Measurements from ENCODE around the gene CPEB2. TPM values are rescaled to one million over a fixed set of nuclear protein-coding genes. Genes with fewer than 3 reads are reported as not detected.

The CPEB2 gene
- total and polyA plus RNA-seq, 2 donors: 4.0 to 12.0 TPM

DNA sequence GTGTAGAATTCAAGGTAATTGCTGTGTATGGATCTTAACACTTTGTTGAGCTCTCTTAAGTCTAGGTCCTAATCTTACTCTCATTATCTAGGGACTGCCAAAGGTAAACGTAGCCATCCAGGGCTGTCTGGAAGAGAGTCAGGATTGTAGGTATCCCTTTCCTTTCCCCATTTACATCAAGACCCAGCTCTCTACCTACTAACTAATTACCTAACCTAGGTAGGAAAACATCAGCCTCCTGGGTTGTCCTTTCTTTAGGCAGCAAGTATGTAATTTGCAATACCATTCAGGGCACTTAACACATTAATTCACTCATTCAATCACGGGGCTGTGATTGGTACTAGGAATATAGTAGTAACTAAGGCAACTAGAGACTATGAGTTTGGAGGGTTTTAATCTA lies 15.2 kb upstream of the CPEB2 start:
- no peaks in the 10 kb centered on the region for H3K4me1 ChIP-seq (ENCODE audit: control insufficient read depth in 2 of 2, insufficient read depth in 2 of 2, low read length in 2 of 2)
- H3K4me3 ChIP-seq (ENCODE audit: low read length in 2 of 2): no peak overlapping the region
- no peak overlapping the region for H3K27ac ChIP-seq (ENCODE audit: low read depth in 1 of 2, low read length in 1 of 2)
- 78% methylated on average over 2 of the region's 2 CpGs for WGBS
- H3K27me3 ChIP-seq (ENCODE audit: control insufficient read depth in 2 of 2, insufficient read depth in 1 of 2, low read length in 1 of 2): no peaks in the 10 kb centered on the region
- no peaks in the 10 kb centered on the region for H3K36me3 ChIP-seq (ENCODE audit: control insufficient read depth in 2 of 2, insufficient read depth in 2 of 2, low read length in 1 of 2)
- DNase-seq (ENCODE audit: low read depth in 6 of 9, low spot score in 9 of 9): no peak
- no peaks in the 10 kb centered on the region for H3K9me3 ChIP-seq (ENCODE audit: control insufficient read depth in 2 of 2, insufficient read depth in 1 of 2, low read length in 1 of 2)

DNA sequence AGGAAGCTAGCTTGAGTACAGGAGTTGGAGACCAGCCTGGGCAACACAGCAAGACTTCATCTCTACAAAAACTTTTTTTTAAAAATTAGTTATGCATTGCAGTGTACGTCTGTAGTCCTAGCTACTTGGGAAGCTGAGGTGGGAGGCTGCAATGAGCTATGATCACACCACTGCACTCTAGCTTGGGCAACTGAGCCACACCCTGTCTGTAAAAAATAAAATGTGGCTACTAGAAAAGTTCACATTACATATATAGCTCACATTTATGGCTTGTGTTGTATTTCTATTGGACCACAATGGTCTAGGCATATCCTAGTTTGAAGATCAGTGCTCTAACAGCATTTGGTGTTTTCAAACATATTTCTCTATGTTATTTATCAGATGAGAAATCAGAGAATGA lies 11.8 kb upstream of the CPEB2 start:
- no peak overlapping the region for H3K27ac ChIP-seq (ENCODE audit: low read depth in 1 of 2, low read length in 1 of 2)
- 96% methylated on average over 1 of the region's 1 CpG for WGBS
- no peaks in the 10 kb centered on the region for H3K27me3 ChIP-seq (ENCODE audit: control insufficient read depth in 2 of 2, insufficient read depth in 1 of 2, low read length in 1 of 2)
- no peak for DNase-seq (ENCODE audit: low read depth in 6 of 9, low spot score in 9 of 9)
- H3K36me3 ChIP-seq (ENCODE audit: control insufficient read depth in 2 of 2, insufficient read depth in 2 of 2, low read length in 1 of 2): no peaks in the 10 kb centered on the region
- no peaks in the 10 kb centered on the region for H3K9me3 ChIP-seq (ENCODE audit: control insufficient read depth in 2 of 2, insufficient read depth in 1 of 2, low read length in 1 of 2)
- no peak overlapping the region for H3K4me3 ChIP-seq (ENCODE audit: low read length in 2 of 2)
- no peaks in the 10 kb centered on the region for H3K4me1 ChIP-seq (ENCODE audit: control insufficient read depth in 2 of 2, insufficient read depth in 2 of 2, low read length in 2 of 2)

DNA sequence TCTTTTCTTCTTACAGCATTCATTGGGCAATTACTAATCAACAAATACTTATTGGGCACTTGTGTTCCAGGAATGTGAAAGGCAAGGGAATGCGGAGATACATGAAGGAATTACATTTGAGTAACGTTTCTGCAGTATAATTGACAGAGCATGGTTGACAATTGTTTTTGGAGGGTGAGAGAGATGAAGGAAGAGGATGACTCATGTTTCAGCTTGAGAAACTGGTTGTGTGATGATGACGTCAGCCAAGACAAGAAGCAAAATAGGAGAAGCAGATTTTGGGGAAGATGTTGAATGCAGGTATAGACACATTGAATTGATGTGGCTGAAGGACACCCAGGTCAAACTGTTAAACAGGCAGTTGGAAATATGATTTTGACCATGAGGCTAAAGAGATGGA lies 8.0 kb upstream of the CPEB2 start:
- 88% methylated on average over 3 of the region's 3 CpGs for WGBS

DNA sequence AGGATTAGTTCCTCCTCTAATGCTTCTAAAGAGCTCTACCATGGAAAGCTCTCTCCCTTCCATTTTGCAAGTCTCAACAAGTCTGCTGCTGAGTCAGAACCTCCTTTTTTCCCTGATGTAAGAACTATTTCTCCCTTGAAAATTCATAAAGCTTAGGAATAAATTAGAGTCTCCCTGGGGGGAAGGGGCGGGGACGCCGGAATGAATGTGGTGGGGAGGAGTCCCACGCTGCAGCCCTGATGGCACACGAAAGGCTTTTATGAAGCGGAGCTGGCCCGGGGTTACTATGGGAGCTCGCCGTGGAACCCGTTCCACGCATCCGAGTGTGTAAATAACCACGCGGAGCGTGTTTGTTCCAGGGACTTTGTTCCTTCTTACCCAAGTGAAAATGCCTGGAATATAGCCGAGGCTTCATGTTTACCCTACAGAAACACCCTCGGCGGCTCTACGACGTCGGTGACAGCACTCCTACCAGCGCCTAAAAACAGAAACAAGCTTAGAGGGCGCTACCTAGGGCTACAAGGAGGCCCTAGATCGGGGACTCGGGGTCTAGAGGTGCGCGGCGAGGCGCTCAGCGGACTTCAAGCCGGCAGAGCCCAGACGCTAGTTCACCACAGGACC lies 923 bp upstream of the CPEB2 start:
- DNase-seq (ENCODE audit: low read depth in 6 of 9, low spot score in 9 of 9): peak in 6 of 9 donors; percentile 39 to 58 (median 52)
- H3K4me3 ChIP-seq (ENCODE audit: low read length in 2 of 2): peak overlapping the region; percentile 89 to 92
- no peaks in the 10 kb centered on the region for H3K36me3 ChIP-seq (ENCODE audit: control insufficient read depth in 2 of 2, insufficient read depth in 2 of 2, low read length in 1 of 2)
- peak overlapping the region; percentile 98 to 100 for H3K27ac ChIP-seq (ENCODE audit: low read depth in 1 of 2, low read length in 1 of 2)
- WGBS: under 1% methylated on average over 32 of the region's 32 CpGs
- H3K27me3 ChIP-seq (ENCODE audit: control insufficient read depth in 2 of 2, insufficient read depth in 1 of 2, low read length in 1 of 2): peaks cover 11 to 18% of the 10 kb centered on the region in 2 donors
- H3K9me3 ChIP-seq (ENCODE audit: control insufficient read depth in 2 of 2, insufficient read depth in 1 of 2, low read length in 1 of 2): no peaks in the 10 kb centered on the region
- H3K4me1 ChIP-seq (ENCODE audit: control insufficient read depth in 2 of 2, insufficient read depth in 2 of 2, low read length in 2 of 2): peaks cover 7 to 9% of the 10 kb centered on the region in 2 donors

More for the DNA sequence above, 8.0 kb upstream of the CPEB2 start:
- Histone ChIP-seq H3K27me3 (ENCODE audit: control insufficient read depth in 2 of 2, insufficient read depth in 1 of 2, low read length in 1 of 2) (no peaks in the 10 kb centered on the region), H3K4me1 (ENCODE audit: control insufficient read depth in 2 of 2, insufficient read depth in 2 of 2, low read length in 2 of 2) (no peaks in the 10 kb centered on the region), H3K9me3 (ENCODE audit: control insufficient read depth in 2 of 2, insufficient read depth in 1 of 2, low read length in 1 of 2) (no peaks in the 10 kb centered on the region), H3K4me3 (ENCODE audit: low read length in 2 of 2) (no peak overlapping the region), H3K27ac (ENCODE audit: low read depth in 1 of 2, low read length in 1 of 2) (no peak overlapping the region), H3K36me3 (ENCODE audit: control insufficient read depth in 2 of 2, insufficient read depth in 2 of 2, low read length in 1 of 2) (no peaks in the 10 kb centered on the region)
- DNase-seq (ENCODE audit: low read depth in 6 of 9, low spot score in 9 of 9): no peak

DNA sequence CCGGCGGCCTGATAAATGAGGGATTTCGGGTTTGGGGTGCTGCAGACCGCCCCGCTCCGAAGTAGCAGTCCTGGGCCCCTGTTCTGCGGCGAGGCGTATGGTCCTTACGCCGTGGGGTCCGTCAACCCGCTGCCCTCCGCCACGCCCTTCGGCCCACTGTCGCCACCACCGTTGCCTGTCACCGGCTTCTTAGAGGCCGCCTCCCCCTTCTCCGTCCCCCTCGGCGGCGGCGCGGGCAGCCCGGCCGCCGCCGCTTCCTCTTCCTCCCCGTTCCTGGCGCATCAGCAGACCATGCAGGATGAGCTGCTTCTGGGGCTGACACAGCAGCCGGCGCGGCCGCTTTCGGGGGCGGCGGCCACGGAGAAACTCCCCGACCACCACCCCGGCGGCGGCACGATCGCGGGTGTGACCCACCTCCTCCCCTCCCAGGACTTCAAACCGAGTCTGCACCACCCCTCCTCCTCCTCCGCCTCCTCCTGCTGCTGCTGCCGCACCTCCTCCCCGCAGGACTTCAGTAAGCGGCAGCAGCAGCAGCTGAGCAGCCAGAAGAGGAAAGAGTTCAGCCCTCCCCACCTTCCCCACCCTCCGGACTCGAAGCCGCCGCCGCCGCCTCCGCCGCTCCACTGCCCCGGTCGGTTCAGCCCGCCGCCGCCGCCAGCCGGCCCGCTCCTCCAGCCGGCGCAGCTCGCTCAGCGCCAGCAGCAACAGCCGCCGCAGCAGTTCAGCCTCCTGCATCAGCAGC lies 549 bp downstream of the CPEB2 start:
- peak in 8 of 9 donors; percentile 55 to 87 (median 68) for DNase-seq (ENCODE audit: low read depth in 6 of 9, low spot score in 9 of 9)

DNA sequence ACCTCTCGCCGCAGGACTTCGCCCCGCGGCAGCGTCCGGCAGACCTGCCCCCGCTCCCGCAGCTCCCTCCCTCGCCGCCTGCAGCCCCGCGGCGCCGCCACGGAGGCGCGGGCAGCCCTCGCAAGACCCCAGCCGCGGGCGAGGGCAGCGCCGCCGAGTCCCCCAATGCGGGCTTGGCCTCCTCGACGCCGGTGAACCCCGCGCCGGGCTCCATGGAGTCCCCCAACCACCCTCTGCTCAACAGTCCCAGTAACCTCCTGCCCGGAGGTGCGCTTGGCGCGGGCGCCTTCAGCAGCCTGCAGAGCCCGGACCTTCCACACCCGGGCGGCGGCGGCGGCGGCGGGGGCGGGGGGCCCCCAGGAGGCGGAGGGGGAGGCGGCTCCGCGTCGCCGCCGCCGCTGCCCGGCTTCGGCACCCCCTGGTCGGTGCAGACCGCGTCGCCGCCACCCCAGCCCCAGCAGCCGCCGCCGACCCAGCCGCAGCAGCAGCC lies 1.2 kb downstream of the CPEB2 start:
- H3K4me1 ChIP-seq (ENCODE audit: control insufficient read depth in 2 of 2, insufficient read depth in 2 of 2, low read length in 2 of 2): peaks cover 7 to 9% of the 10 kb centered on the region in 2 donors
- peak overlapping the region; percentile 90 to 92 for H3K4me3 ChIP-seq (ENCODE audit: low read length in 2 of 2)
- peaks cover 11 to 18% of the 10 kb centered on the region in 2 donors for H3K27me3 ChIP-seq (ENCODE audit: control insufficient read depth in 2 of 2, insufficient read depth in 1 of 2, low read length in 1 of 2)
- peak in 7 of 9 donors; percentile 32 to 64 (median 45) for DNase-seq (ENCODE audit: low read depth in 6 of 9, low spot score in 9 of 9)
- H3K36me3 ChIP-seq (ENCODE audit: control insufficient read depth in 2 of 2, insufficient read depth in 2 of 2, low read length in 1 of 2): no peaks in the 10 kb centered on the region
- under 1% methylated on average over 64 of the region's 65 CpGs for WGBS
- H3K27ac ChIP-seq (ENCODE audit: low read depth in 1 of 2, low read length in 1 of 2): peak overlapping the region; percentile 99 to 100
- no peaks in the 10 kb centered on the region for H3K9me3 ChIP-seq (ENCODE audit: control insufficient read depth in 2 of 2, insufficient read depth in 1 of 2, low read length in 1 of 2)

More for the DNA sequence above, 549 bp downstream of the CPEB2 start:
- Histone ChIP-seq H3K36me3 (ENCODE audit: control insufficient read depth in 2 of 2, insufficient read depth in 2 of 2, low read length in 1 of 2) (no peaks in the 10 kb centered on the region), H3K27me3 (ENCODE audit: control insufficient read depth in 2 of 2, insufficient read depth in 1 of 2, low read length in 1 of 2) (peaks cover 11 to 18% of the 10 kb centered on the region in 2 donors), H3K27ac (ENCODE audit: low read depth in 1 of 2, low read length in 1 of 2) (peak overlapping the region; percentile 99 to 100), H3K4me1 (ENCODE audit: control insufficient read depth in 2 of 2, insufficient read depth in 2 of 2, low read length in 2 of 2) (peaks cover 7 to 9% of the 10 kb centered on the region in 2 donors), H3K4me3 (ENCODE audit: low read length in 2 of 2) (peak overlapping the region; percentile 90 to 92), H3K9me3 (ENCODE audit: control insufficient read depth in 2 of 2, insufficient read depth in 1 of 2, low read length in 1 of 2) (no peaks in the 10 kb centered on the region)
- under 1% methylated on average over 74 of the region's 74 CpGs for WGBS

DNA sequence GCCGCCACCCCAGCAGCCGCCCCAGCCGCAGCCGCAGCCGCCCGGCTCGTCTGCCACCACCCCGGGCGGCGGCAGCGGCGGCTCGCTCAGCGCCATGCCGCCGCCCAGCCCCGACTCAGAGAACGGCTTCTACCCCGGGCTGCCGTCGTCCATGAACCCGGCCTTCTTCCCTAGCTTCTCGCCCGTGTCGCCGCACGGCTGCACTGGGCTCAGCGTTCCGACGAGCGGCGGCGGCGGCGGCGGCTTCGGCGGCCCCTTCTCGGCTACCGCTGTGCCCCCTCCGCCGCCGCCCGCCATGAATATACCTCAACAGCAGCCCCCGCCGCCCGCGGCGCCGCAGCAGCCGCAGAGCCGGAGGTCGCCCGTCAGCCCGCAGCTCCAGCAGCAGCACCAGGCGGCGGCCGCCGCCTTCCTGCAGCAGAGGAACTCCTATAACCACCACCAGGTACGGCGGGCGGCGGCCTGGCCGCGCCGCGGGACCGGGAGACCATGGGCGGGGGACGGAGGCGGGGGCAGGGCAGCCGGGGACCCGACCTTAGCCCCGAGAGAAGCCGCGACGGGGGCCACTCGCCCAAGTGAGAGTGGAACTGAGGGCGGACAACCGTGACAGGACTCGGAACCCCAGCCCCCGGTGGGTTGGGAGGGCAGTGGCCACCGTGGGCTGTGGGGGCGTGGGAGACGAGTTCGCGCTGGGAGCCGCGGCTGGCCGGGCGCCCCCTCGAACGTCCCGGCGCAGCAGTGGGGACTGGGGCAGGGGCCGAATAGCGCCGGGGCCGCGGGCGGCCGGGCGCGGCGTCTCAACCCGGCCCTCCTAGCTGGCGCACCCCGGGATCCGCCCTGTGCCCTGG lies 1.8 kb downstream of the CPEB2 start:
- Histone ChIP-seq H3K4me1 (ENCODE audit: control insufficient read depth in 2 of 2, insufficient read depth in 2 of 2, low read length in 2 of 2) (peaks cover 7 to 9% of the 10 kb centered on the region in 2 donors), H3K4me3 (ENCODE audit: low read length in 2 of 2) (peak overlapping the region; percentile 51 to 92), H3K9me3 (ENCODE audit: control insufficient read depth in 2 of 2, insufficient read depth in 1 of 2, low read length in 1 of 2) (no peaks in the 10 kb centered on the region), H3K36me3 (ENCODE audit: control insufficient read depth in 2 of 2, insufficient read depth in 2 of 2, low read length in 1 of 2) (no peaks in the 10 kb centered on the region), H3K27me3 (ENCODE audit: control insufficient read depth in 2 of 2, insufficient read depth in 1 of 2, low read length in 1 of 2) (peaks cover 11 to 18% of the 10 kb centered on the region in 2 donors), H3K27ac (ENCODE audit: low read depth in 1 of 2, low read length in 1 of 2) (peak overlapping the region; percentile 57 to 100)
- WGBS: under 1% methylated on average over 109 of the region's 109 CpGs
- peak in 7 of 9 donors; percentile 15 to 58 (median 36) for DNase-seq (ENCODE audit: low read depth in 6 of 9, low spot score in 9 of 9)

DNA sequence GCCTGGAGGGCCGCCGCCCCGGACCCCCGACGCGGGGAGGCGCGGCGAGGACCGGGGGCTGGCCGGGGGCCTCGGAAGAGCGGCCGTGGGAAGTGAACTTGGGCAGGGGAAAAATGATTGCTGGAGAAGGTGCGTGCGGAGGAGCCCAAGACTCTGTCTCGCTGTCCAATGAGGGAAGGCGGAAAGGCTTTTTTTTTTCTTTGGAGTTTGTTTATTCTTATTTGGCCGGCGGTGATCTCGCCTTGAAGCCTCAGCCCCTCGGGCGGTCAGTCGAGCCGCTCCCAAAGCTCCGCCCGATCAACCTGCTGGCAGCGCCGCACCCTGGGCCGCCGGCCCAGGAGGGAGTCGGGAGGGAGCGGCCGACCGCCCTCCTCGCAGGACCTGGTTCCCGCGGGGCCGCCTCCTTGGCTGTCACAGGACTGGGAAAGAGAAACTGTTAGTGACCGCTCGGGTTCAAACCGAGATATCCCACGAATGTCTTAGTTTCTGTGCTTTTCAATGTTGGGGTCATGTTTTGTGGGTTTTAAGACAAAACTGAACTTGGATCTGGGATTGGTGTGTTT lies 2.5 kb downstream of the CPEB2 start:
- under 1% methylated on average over 43 of the region's 43 CpGs for WGBS

More for the DNA sequence above, 2.5 kb downstream of the CPEB2 start:
- Histone ChIP-seq H3K4me1 (ENCODE audit: control insufficient read depth in 2 of 2, insufficient read depth in 2 of 2, low read length in 2 of 2) (peaks cover 7 to 9% of the 10 kb centered on the region in 2 donors), H3K9me3 (ENCODE audit: control insufficient read depth in 2 of 2, insufficient read depth in 1 of 2, low read length in 1 of 2) (no peaks in the 10 kb centered on the region), H3K27ac (ENCODE audit: low read depth in 1 of 2, low read length in 1 of 2) (peak overlapping the region; percentile 50 to 100), H3K27me3 (ENCODE audit: control insufficient read depth in 2 of 2, insufficient read depth in 1 of 2, low read length in 1 of 2) (peaks cover 11 to 18% of the 10 kb centered on the region in 2 donors), H3K4me3 (ENCODE audit: low read length in 2 of 2) (peak overlapping the region; percentile 59 to 92), H3K36me3 (ENCODE audit: control insufficient read depth in 2 of 2, insufficient read depth in 2 of 2, low read length in 1 of 2) (no peaks in the 10 kb centered on the region)
- DNase-seq (ENCODE audit: low read depth in 6 of 9, low spot score in 9 of 9): peak in 7 of 9 donors; percentile 13 to 52 (median 26)
